ENCODE measurements around the gene DBF4B.

DBF4B gene

DNA sequence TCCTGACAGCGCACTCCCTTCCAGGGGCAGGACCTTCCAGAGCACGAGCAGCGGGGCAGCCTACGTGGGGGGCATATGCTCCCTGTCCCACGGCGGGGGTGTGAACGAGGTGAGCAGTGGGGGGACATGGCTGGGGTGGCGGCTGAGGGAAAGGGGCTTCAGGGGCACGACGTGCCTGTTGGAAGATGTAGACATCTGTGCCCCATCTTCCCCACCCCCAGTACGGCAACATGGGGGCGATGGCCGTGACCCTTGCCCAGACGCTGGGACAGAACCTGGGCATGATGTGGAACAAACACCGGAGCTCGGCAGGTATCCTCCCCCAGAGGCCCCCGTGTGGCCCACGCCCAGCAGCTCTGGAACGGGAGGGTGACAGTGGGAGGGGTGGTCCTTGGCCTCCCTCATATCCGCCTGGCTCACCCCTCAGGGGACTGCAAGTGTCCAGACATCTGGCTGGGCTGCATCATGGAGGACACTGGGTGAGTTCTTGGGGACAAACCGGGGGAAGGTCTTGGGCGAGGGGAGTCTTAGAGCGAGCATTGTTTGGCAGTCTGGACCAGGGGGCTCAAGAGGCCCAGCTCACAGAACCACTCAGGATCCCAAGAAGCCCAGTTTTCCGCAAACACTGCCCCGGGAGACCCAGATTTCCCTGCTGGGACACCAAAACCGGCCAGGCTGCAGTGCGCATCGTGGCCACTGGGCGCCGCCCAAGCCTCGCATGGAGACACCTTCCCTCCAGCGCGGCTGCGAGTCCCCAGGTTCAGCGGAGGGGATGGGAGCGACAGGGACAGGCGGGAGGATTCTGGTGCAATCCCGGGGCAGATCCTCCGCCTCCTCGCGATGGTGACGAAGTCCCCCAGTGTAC lies 66.0 kb downstream of the DBF4B start:
- peak; percentile 84 to 97 (median 93) for DNase-seq
- intact Hi-C loops (cut with DNase I) = no loop called here

DNA sequence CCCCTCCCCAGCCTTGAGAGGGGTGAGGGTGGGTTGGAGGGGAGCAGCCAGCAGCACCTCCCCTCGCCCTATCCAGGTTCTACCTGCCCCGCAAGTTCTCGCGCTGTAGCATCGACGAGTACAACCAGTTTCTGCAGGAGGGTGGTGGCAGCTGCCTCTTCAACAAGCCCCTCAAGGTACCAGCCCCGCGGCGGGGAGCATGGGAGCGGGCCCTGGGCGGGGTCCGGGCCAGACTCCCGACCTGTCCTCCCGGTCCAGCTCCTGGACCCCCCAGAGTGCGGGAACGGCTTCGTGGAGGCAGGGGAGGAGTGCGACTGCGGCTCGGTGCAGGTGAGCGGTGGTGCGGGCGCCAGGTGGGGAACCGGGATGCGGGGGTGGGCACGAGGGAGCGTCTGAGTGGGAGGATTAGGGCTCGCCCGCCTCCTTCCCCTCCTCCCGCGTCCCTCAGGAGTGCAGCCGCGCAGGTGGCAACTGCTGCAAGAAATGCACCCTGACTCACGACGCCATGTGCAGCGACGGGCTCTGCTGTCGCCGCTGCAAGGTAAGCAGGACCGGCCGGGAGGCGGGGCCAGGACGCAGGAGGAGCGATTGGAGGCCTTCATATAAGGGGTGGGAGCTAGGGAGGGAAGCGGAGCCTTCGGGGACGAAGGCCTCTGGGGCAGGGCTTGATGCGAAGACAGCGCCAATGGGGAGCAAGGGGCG lies 66.8 kb downstream of the DBF4B start:
- intact Hi-C loops (cut with DNase I) = no loop called here
- DNase-seq = peak in 40 of 42 donors; percentile 92 to 99 (median 97)

DNA sequence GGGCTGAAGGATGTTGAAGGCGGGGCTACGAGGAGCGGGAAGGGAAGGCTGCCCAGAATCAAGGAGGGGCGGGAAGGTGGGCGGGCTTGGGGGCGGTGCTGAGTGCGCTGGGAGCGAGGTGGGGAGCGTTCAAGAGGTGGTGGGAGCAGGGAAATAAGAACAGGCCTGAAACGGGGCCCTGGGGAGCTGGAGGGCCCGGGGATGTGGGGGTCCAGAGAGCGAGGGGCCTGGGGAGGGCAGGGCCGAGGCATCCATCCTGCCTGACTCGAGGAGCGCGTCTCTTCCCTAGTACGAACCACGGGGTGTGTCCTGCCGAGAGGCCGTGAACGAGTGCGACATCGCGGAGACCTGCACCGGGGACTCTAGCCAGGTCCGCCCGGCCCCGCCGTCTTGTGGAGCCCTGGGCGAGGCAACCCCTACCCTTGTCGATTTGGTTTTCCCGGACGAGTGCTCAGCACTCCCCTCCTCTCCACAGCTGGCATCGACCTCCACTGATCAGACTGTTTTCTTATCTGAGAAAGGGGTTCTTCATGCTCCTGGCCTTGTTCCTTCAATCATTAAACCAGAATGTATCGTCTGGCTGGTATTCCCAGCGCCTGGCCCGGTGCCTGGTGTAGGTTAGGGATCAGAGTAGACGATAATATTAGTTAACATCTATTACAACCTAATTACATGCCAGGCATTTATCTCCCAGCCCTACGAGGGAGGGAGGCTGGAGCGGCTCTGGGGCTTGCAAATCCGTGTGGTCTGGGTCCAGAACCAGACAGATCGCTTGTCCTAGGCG lies 67.6 kb downstream of the DBF4B start:
- intact Hi-C loops (cut with DNase I) = no loop called here
- peak in 4 of 42 donors; percentile 20 to 96 (median 60) for DNase-seq

DNA sequence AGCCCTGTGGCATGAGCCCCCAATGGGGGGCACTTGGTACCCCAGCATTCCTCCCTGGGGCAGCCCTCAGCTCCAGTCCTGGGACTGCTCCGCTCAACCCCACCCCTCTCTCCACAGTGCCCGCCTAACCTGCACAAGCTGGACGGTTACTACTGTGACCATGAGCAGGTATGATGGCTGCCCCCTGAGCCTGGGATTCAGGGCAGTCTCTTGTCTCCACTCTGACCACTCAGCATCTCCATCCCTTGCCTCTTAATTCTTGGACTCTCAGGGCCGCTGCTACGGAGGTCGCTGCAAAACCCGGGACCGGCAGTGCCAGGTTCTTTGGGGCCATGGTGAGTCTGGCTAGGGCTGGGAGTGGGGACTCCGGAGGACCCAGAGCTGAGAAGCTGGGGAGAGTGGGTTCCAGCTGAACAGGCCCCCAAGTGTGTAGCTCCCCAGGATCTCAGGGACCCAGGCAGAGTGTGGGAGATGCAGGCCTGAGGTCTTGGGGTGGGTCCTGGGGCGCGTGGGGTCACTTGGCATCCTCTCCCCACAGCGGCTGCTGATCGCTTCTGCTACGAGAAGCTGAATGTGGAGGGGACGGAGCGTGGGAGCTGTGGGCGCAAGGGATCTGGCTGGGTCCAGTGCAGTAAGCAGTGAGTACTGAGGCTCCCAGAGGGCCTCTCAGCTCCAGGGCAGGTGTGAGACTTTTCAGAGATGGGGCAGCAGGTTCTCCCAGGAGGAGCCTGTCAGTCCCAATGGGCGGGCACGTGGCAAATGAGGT lies 68.3 kb downstream of the DBF4B start:
- no peak for DNase-seq
- intact Hi-C loops (cut with DNase I) = no loop called here

DNA sequence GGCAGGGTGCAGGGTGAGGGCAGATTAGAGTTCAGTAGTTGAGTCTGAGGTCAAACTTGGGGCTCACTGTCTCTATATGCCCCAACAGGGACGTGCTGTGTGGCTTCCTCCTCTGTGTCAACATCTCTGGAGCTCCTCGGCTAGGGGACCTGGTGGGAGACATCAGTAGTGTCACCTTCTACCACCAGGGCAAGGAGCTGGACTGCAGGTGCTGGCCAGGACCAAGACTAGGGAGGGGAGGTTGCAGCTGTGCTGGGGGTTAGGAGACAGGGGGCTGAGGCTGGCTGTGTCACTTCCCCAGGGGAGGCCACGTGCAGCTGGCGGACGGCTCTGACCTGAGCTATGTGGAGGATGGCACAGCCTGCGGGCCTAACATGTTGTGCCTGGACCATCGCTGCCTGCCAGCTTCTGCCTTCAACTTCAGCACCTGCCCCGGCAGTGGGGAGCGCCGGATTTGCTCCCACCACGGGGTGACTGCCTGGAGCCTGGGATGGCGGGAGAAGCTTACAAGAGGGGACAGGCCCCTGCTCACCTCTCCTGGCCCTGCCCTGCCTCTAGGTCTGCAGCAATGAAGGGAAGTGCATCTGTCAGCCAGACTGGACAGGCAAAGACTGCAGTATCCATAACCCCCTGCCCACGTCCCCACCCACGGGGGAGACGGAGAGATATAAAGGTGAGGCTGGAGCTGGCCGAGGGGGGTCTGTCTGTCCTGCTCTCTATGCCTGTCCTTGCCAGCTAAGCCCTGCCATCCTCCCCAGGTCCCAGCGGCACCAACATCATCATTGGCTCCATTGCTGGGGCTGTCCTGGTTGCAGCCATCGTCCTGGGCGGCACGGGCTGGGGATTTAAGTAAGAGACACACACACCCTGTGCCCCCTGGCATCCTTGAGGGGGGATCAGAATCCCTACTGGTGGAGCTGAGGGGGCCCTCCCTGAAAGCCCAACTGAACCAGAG lies 69.2 kb downstream of the DBF4B start:
- DNase-seq = no peak
- intact Hi-C loops (cut with DNase I) = loop anchor here (2.0 kb wide), 1 partner anchor 87 kb away; no protein-coding TSS in a partner anchor

DNA sequence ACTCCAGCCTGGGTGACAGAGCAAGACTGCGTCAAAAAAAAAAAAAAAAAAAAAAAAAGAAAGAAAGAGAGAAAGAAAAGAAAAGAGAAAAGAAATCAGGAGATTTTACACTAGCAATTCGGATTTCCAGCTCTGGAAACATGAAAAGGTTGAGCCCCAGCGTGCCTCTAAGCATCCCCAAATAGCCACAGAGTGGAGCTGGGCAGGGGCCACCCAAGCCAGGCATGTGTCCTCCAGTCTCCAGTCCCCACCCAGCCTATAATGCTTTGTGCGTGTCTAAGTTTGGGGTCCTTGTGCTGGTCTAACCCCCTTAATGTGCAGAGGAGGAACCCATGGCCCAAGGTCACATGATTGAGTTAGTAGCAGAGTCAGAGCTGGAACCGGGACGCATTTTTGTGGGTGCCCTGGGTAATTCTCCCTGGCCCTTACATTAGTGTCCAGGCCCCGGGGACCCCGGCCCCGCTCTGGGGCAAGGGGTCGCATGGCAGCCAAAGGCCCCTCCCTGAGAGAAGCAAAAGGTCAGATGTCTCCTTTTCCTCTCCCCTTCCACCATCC lies 70.3 kb downstream of the DBF4B start:
- no peak for DNase-seq
- intact Hi-C loops (cut with DNase I) = loop anchor here (2.0 kb wide), 1 partner anchor 86 kb away; no protein-coding TSS in a partner anchor

DNA sequence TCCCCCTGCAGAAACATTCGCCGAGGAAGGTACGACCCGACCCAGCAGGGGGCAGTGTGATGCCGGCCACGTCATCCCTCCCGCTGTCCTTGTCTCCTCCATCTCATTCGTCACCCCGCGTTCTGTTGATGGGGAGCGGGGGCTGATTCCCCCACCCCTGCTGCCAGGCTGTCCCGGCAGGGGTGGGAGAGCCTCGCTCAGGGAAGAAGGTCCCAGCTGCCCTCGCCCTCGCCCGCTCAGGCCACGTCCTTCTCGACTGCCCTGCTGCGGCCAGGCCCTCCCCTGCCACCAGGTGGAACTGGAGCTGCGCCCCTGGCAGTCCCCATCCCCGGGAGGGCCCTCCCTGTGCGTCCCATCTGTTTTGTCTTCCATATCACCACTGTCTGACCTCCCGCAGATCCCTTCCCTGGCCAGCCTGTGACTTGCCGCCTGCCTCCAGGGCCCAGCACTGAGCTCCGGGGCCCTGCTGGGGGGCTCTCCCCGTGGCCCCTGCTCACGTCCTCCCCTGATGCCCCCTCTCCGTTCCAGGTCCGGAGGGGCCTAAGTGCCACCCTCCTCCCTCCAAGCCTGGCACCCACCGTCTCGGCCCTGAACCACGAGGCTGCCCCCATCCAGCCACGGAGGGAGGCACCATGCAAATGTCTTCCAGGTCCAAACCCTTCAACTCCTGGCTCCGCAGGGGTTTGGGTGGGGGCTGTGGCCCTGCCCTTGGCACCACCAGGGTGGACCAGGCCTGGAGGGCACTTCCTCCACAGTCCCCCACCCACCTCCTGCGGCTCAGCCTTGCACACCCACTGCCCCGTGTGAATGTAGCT lies 71.0 kb downstream of the DBF4B start:
- DNase-seq = peak; percentile 81 to 96 (median 90)
- intact Hi-C loops (cut with DNase I) = loop anchor here (2.0 kb wide), 1 partner anchor 85 kb away; no protein-coding TSS in a partner anchor

DNA sequence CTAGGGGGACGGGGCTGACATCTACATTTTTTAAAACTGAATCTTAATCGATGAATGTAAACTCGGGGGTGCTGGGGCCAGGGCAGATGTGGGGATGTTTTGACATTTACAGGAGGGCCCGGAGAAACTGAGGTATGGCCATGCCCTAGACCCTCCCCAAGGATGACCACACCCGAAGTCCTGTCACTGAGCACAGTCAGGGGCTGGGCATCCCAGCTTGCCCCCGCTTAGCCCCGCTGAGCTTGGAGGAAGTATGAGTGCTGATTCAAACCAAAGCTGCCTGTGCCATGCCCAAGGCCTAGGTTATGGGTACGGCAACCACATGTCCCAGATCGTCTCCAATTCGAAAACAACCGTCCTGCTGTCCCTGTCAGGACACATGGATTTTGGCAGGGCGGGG lies 71.7 kb downstream of the DBF4B start:
- intact Hi-C loops (cut with DNase I) = no loop called here
- DNase-seq = no peak

DNA sequence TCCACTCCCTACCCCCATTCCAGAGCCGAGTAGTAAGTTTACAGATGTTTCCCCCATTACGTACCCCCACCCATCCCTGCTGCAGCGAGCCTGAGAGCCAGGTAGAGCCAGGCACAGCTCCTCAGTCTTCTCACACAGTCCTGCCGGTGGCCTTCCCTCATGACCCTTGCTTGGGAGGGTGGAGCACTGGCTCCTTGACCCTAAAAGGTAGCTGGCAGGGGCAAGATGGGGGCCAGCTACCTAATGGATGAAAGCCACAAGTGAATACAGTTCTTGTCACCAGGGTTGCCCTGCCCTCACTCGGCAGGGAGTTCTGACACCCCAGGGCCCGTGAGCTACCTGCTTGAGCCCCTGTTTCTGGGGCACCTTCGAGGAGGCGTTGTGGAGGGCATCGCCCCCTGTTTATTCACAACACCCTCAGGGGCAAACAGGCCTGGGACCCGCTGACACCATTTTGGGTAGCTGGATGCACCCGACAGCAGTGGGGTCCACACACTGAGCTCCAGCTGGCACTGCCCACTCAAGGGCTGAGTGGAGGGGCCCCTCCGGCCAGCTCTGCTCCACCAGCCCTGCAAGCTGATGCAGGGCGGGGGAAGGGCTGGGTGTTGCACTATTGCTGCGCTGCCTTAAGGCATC lies 72.5 kb downstream of the DBF4B start:
- intact Hi-C loops (cut with DNase I) = no loop called here

DNA sequence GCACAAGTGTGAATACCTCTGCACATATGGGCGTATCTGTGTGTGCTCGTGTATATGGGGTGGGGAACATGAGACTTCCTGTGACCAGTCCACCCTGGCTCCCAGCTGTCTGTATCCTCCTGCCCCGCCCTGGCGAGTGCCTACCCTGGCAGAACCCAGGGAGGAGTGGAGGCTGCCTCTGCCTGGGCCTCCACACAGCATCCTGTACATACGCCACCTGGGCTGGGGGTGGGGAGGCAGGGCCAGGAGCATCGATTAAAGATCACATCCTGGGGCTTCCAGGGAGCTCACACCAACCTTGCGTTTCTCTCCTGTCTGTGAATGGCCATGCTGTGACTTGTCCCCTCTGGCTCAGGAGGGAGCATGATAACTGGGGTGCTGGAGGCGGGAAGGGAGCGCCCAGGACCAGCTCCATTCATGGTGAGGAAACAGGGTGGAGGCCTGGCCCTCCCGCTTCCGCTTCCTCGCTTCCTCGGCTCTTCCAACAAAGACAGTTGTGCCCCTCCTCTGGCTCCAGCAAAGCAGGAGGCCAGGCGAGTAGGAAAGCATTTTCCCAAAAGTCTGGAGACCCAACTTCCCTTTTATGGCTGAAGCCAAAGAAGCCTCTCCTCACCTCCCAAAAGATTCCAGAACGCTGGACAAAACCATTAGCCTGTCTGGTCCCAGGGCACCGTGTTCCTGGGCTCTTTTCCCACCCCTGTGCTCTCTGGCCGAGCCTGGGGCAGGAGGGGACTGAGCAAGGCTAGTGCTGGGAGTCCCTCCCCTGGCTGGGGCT lies 73.3 kb downstream of the DBF4B start:
- intact Hi-C loops (cut with DNase I) = no loop called here
- no peak for DNase-seq

More for the DNA sequence above, 72.5 kb downstream of the DBF4B start:
- no peak for DNase-seq

DNA sequence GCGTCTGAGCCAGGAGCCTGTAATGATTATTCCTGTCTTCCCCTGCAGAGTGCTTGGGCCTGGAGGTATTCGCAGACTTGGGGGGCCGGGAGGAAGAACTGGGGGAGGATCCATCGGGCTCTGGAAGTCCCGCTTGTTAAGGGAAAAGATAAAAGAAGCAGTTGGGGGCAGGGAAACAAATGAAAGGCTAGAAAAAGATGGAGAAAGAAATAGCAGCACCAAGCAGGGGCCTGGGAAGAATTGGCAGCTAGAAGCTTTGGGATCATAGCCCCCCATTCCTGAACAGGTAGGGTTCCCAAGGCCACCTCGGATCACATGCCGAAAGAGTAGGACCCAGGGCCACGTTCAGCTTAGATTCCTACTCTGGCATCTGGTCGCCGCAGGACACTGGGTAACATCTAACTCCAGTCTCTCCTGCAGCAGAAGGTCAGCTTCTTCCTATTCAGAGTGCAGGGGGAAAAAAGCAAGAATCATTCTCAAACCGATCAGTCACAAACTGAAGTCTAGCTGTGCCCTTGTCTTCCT lies 73.9 kb downstream of the DBF4B start:
- intact Hi-C loops (cut with DNase I) = no loop called here
- DNase-seq = no peak

DNA sequence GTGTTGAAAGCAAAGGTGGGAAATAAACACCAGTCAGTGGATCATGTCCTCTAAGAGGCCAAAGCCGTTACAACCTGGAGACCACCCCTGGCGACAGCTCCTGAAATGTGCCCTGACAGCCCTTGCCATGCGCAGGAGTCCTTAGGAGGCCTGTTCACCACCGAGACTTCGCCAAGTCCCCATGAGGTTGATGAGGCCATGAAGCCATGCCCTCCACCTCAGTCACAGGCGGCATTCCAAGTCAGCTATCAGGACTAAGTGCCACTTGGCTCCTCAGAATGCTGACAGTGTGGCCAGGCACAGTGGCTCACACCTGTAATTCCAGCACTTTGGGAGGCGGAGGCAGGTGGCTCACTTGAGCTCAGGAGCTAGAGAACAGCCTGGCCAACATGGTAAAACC lies 77.5 kb downstream of the DBF4B start:
- intact Hi-C loops (cut with DNase I) = no loop called here
- DNase-seq = peak in 1 of 42 donors; percentile 21

DNA sequence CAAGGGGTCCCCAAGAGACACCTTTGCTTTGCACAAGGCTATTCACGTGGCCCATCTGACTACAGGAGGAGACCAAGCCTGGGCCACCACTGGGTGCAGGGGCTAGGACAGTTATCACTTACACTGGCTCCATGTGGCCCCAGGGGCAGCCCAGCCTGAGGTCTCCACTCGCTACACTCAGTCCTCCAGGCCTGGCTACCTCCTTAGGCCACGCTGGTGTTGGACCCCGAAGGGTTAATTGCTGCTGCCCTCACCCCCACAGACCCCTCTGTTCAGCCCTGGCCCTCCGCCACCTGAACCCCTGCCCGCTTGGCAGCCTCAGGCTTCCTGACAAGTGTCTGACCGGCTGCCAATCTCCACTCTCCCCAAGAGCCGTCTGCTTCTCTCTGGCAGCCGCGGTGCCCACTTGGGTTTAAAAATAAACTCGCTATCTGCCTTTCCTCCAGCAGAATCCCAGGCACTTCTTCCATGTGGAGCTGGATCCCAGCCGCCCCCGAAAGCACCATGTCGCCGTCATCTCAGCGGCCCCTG lies 78.2 kb downstream of the DBF4B start:
- intact Hi-C loops (cut with DNase I) = no loop called here
- DNase-seq = peak in 12 of 42 donors; percentile 17 to 54 (median 29)

DNA sequence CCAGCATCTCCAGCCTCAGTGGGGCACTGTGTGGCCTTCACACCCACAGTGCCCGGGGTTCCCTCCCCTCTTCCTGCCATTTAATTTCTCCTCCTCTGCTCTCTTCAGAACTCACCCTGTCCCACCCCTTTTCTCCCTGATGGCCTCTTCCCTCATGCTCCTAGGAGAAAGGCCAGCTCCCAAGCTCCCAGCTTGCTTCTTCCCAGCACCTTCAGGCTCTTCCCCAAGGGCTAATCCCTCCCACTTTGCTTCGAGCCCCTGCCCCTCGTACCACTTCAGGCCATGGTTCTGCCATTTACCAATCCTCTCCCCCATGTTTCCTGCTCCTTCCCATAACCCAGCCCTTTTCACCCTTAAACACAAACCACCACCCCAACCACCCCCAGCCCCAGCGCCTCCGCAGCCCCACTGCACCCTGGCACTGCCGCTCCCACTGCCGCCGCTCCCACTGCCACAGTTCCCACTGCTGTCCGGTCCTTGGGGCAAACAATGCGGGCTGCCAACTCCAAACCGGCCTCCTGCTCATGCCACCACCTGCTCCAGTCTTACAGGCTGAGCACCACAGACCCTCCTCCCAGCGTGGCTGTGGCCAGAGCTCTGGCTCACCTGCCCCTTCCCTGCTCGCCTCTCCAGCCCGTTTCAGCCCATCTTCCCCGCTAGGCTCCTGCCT lies 78.9 kb downstream of the DBF4B start:
- DNase-seq = peak in 1 of 42 donors; percentile 23
- intact Hi-C loops (cut with DNase I) = no loop called here
